Right lobe of liver (tissue), 6 donors: ENCODE data around the gene GSTO2. TPM values are rescaled to one million over a fixed set of nuclear protein-coding genes. Genes with fewer than 3 reads are reported as not detected.

Experiments used
- ATAC-seq, 4 donors: fragments of 200-7000 bp; cut with Tn5 transposase; one replicate each; pipeline ENCODE4 v1.9.1; 2020; ENCODE audit warnings: mild to moderate bottlenecking in 4 of 4, moderate library complexity in 4 of 4
- DNase-seq, 3 donors: peaks; one replicate each; pipeline ENCODE4 v3.0.0-alpha.2; 2020
- H3K27ac ChIP-seq, 3 donors: fragments of 200-600 bp; one replicate each; pipeline ENCODE4 v1.8.0; 2022
- H3K27me3 ChIP-seq, 2 donors: fragments of 200-600 bp; one replicate each; pipeline ENCODE4 v1.8.0; 2022
- H3K36me3 ChIP-seq, 4 donors: fragments of 200-600 bp; sonication (generic) in 1 of 4; one replicate each; pipeline versions ENCODE4 v1.5.1 to v1.8.0; 2017 to 2022; ENCODE audit warnings: control low read depth in 1 of 4
- H3K4me1 ChIP-seq, 4 donors: fragments of 200-600 bp; sonication (generic) in 1 of 4; one replicate each; pipeline versions ENCODE4 v1.5.1 to v1.8.0; 2017 to 2022; ENCODE audit warnings: control low read depth in 1 of 4
- H3K4me3 ChIP-seq, 3 donors: fragments of 200-600 bp; one replicate each; pipeline ENCODE4 v1.8.0; 2022
- H3K9me3 ChIP-seq, 4 donors: fragments of 200-600 bp; sonication (generic) in 1 of 4; one replicate each; pipeline versions ENCODE4 v1.5.1 to v1.8.0; 2017 to 2022; ENCODE audit warnings: control low read depth in 1 of 4
- POLR2A ChIP-seq: fragments of 450-650 bp; IDR thresholded peaks from one replicate; pipeline ENCODE4 v1.6.1; 2017; ENCODE audit warnings: antibody characterized with exemption, mild to moderate bottlenecking
- WGBS: methylation state at CpG from one replicate; pipeline ENCODE4 v1.1.6; 2018; ENCODE audit warnings: low coverage, low lambda C conversion rate; ENCODE audit not compliant: insufficient coverage; ENCODE audit errors: missing lambda C conversion rate; 5-methylcytosine and 5-hydroxymethylcytosine counted together
- intact Hi-C, 2 donors: fragments of 100-400 bp; cut with DNase I; formaldehyde crosslinking; loops; one replicate each; pipeline versions ENCODE4 v1.11.2 to v1.14.1; 2022
- microRNA-seq, 2 donors: library from miRNA; unstranded; fragments of <30 nt; microRNA quantifications; one replicate each; pipeline ENCODE4, GENCODE V29; 2019 to 2020
- small RNA-seq, 2 experiments: library from RNA; depleted of rRNA; stranded (forward); fragments of <200 nt; gene quantifications; one replicate each; pipeline ENCODE3, GENCODE V24; 2016
- total RNA-seq, 6 experiments: library from RNA; depleted of rRNA in 2 of 6; stranded (reverse); fragments of >200 nt in 2 of 6; fragmentation: NEBNext Ultra II Directional in 3 of 6; extraction: Animal tissue kit (Norgen Biotek cat#: 25700) in 3 of 6; gene quantifications; one replicate each; pipeline versions ENCODE4 v1.1.0 to v1.2.4, GENCODE V29; 2016 to 2023
- TF ChIP-seq, protein P1 (sequence below), 4 donors: fragments of 200-600 bp in 3 of 4; fragments of 450-650 bp in 1 of 4; IDR thresholded peaks; one replicate each; pipeline versions ENCODE4 v1.5.1 to v1.8.0; 2016 to 2022; ENCODE audit warnings: antibody characterized with exemption in 4 of 4, mild to moderate bottlenecking in 2 of 4
- donor health status: DM: no; HTN: yes; CAD: no.
- donor health status: DM: no; HTN: no; CAD: no.
- donor health status: DM: no; HTN: no; CAD: no.
- donor health status: DM: no; HTN: yes; CAD: no.
- donor health status: DM: no; HTN: yes; CAD: no.

The GSTO2 gene
- total RNA-seq, 6 experiments from 2014 or later = 1.4 to 5.3 (median 2.8) TPM

DNA sequence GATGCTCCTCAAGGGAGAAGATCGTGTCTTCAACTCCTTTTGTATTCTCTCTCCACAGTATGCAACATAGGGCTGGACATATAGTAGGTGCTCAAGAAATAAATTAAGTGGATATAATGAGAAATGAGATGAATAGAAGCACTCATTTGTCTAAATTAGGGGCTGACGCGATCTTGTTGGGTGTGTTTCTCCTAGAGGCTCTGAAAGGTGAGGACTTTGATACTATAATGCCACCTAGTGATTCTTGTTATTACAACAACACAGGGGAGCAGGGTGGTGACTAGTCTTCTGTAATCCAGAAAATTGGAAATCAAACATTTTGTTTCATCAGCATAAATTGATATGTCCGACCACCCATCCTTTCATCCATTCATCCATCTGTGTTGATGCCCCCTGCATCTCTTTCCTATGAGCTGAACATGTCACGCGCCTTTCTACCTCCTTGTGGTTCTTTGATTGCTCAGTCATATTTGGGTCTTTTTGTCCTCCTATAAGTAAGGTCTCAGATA is 81.2 kb downstream of the GSTO2 start:
- DNase-seq (no peak), ATAC-seq (peak; percentile 72 to 77 (median 74))
- H3K27ac ChIP-seq = peak overlapping the region; percentile 66 to 74 (median 67)
- WGBS = 11% methylated on average over 6 of the region's 6 CpGs
- H3K4me3 ChIP-seq = peak overlapping the region in 1 of 3 donors; percentile 6
- H3K36me3 ChIP-seq = no peaks in the 10 kb centered on the region
- intact Hi-C loops = no loop called here
- TF ChIP-seq, protein P1, sequence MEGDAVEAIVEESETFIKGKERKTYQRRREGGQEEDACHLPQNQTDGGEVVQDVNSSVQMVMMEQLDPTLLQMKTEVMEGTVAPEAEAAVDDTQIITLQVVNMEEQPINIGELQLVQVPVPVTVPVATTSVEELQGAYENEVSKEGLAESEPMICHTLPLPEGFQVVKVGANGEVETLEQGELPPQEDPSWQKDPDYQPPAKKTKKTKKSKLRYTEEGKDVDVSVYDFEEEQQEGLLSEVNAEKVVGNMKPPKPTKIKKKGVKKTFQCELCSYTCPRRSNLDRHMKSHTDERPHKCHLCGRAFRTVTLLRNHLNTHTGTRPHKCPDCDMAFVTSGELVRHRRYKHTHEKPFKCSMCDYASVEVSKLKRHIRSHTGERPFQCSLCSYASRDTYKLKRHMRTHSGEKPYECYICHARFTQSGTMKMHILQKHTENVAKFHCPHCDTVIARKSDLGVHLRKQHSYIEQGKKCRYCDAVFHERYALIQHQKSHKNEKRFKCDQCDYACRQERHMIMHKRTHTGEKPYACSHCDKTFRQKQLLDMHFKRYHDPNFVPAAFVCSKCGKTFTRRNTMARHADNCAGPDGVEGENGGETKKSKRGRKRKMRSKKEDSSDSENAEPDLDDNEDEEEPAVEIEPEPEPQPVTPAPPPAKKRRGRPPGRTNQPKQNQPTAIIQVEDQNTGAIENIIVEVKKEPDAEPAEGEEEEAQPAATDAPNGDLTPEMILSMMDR (IDR thresholded peaks at IDR 0.05) = peak; percentile 67 to 73 (median 70)
- TF ChIP-seq POLR2A = no peak
- H3K27me3 ChIP-seq = no peaks in the 10 kb centered on the region
- peaks cover 0 to 15% (median 6%) of the 10 kb centered on the region in 4 donors for H3K4me1 ChIP-seq
- H3K9me3 ChIP-seq = no peaks in the 10 kb centered on the region

DNA sequence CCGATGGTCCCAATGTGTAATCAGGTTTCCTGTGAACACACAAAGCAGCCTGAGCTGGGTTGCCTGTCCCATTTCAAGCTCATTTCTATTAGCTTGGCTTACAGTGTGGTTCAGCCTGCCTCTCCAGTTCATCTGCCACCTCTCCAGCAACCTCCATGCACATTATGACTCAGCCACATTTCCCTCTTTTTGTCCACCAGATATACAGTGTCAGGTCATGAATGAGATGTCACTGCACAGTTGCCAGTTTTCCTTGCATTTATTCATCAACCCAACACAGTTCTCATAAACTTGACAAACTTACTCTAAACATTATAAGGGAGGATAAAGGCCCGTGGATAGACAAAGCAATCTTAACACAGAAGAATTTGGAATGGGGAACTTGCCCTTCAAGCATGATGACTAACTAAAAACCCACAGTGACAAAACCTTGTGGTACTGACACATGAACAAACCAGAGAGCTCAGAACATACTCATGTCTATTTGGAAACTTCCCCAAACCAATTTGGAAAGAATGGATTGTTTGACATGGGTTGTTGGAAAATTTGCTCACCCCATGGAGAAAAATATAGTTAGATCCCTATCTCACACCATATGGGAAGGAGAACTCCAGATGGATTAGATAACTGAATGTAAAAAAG is 82.2 kb downstream of the GSTO2 start:
- ATAC-seq = no peak
- TF ChIP-seq POLR2A = no peak
- TF ChIP-seq, protein P1 (IDR thresholded peaks at IDR 0.05) = no peak
- intact Hi-C loops = no loop called here
- no peaks in the 10 kb centered on the region for H3K9me3 ChIP-seq
- WGBS = 21% methylated on average over 2 of the region's 2 CpGs
- no peaks in the 10 kb centered on the region for H3K36me3 ChIP-seq
- H3K27me3 ChIP-seq = no peaks in the 10 kb centered on the region
- DNase-seq = no peak
- peaks cover 0 to 15% (median 6%) of the 10 kb centered on the region in 4 donors for H3K4me1 ChIP-seq
- H3K4me3 ChIP-seq = no peak overlapping the region
- no peak overlapping the region for H3K27ac ChIP-seq

DNA sequence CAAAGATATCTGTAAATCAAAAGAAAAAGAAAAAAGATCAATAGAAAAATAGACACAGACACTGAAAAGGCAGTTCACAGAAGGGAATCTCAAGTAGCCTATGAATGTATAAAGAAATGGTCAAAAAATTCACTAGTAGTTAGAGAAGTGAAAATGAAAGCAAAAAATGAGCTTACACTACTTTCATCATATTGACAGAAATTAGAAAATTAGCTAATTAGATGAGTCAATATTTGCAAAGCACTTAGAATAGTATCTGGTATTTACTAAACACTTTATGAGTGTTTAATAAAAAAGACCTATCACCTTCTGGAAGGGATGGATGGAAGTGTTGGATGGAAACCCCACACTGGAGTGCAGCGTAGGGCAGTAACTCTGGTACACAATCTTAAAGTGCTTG is 82.9 kb downstream of the GSTO2 start:
- ATAC-seq (no peak), DNase-seq (no peak)
- Histone ChIP-seq H3K4me3 (no peak overlapping the region), H3K9me3 (no peaks in the 10 kb centered on the region), H3K27me3 (no peaks in the 10 kb centered on the region), H3K4me1 (peaks cover 0 to 15% (median 6%) of the 10 kb centered on the region in 4 donors), H3K36me3 (no peaks in the 10 kb centered on the region), H3K27ac (no peak overlapping the region)
- intact Hi-C loops = no loop called here
- TF ChIP-seq, protein P1 (IDR thresholded peaks at IDR 0.05) = no peak
- no peak for TF ChIP-seq POLR2A
- 100% methylated on average over 1 of the region's 1 CpG for WGBS

DNA sequence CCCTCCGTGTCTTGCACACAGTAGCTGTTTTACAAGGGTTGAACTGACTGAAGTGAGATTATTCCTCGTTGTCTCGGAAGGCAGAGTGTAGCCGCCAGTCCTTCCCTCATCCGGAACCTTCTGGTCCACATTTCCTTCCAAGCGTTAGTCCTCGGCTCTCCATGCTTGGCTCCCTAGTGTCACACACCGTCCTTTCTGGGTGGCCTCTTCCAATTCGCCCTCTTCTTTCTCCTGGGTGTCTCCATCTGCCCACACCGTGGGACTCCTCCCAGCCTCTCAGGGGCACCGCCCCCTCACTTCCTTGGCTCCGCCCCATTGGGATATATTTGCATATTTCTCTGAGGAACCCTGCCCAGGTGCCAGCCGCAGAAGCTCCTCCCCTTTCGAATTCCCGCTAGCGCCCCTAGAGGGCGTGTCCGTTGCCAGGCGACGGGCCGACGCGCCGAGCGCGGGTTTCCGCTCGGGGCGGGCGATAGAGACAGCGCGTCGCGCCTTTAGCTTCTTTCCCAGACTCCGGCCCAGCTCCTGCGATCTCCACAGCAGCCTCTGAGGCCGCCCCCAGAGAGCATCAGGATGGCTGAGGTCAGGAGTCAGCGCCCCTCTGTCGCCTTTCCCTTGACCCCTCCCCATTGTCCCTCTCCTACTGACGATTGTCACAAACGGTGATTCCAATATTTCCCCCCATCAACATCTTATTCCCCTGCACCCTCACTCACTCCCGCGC is 84.5 kb downstream of the GSTO2 start, which contains the start of gene CFAP58:
TSS of gene CFAP58 (plus strand) at position 509 of the 724 bp plus-strand sequence. CDS start at position 574, 65 bp downstream.
- 1% methylated on average over 42 of the region's 43 CpGs for WGBS
- intact Hi-C loops = no loop called here
- ATAC-seq = peak; percentile 85 to 92 (median 90)

More for the DNA sequence above, 84.5 kb downstream of the GSTO2 start, which contains the start of gene CFAP58:
- Histone ChIP-seq H3K27ac (peak within 1 kb of the TSS in 1 of 3 donors; percentile 0), H3K36me3 (no peaks in the 10 kb centered on the region), H3K9me3 (no peaks in the 10 kb centered on the region), H3K27me3 (no peaks in the 10 kb centered on the region), H3K4me3 (peak within 1 kb of the TSS; percentile 17 to 50 (median 26)), H3K4me1 (peaks cover 0 to 15% (median 6%) of the 10 kb centered on the region in 4 donors)
- TF ChIP-seq, protein P1 (IDR thresholded peaks at IDR 0.05) = peak; percentile 69 to 88 (median 72)
- peak; percentile 41 for TF ChIP-seq POLR2A
- peak; percentile 92 to 95 (median 94) for DNase-seq

Small RNAs within 50 kb of the gene (microRNA-seq; reads per million reads assigned to microRNA genes)
- 0 reads per million in 2 donors for gene MIR4482

Small RNAs within 50 kb of the gene (small RNA-seq; reads per million reads assigned to genes)
- gene MIR4482 = 0 reads per million in 2 experiments

Other genes starting within 250 kb of the GSTO2 start
- gene COL17A1, start 183.3 kb upstream of the GSTO2 start, total RNA-seq = under 1 TPM in 2 of 6 experiments, not detected in 4; 0.11 to 0.12 TPM
- 1 to 10 TPM; 1.2 to 3.5 (median 1.7) TPM for gene SFR1, start 147.0 kb upstream of the GSTO2 start, total RNA-seq
- gene CFAP43, start 36.8 kb upstream of the GSTO2 start, total RNA-seq = under 1 TPM in 5 of 6 experiments, not detected in 1; 0.11 to 0.34 (median 0.20) TPM
- 100 to 1,000 TPM; 205 to 273 (median 240) TPM for gene GSTO1, start 14.3 kb upstream of the GSTO2 start, total RNA-seq
- gene ITPRIP, start 69.3 kb downstream of the GSTO2 start, total RNA-seq = 1 to 10 TPM; 2.9 to 9.7 (median 7.7) TPM
- gene CFAP58, start 84.6 kb downstream of the GSTO2 start, total RNA-seq = 1 to 10 TPM in 1 of 6 experiments, under 1 TPM in 3, not detected in 2; 0.10 to 2.9 (median 0.15) TPM